Adrenal gland (tissue), 12 donors: ENCODE data around the gene CRYGC. TPM values are rescaled to one million over a fixed set of nuclear protein-coding genes. Genes with fewer than 3 reads are reported as not detected.

ENCODE experiments used
- DNase-seq, 7 donors: peaks; one replicate each; pipeline ENCODE4 v3.0.0-alpha.2; 2019 to 2020
- H3K27ac ChIP-seq, 5 donors: fragments of 200-600 bp; sonication (generic) in 4 of 5; 1 replicate in 3 of 5; 2 replicates in 2 of 5; pipeline versions ENCODE4 v1.5.1 to v1.8.0; 2016 to 2020; ENCODE audit warnings: mild to moderate bottlenecking in 1 of 5
- H3K27me3 ChIP-seq: fragments of 200-600 bp; 2 replicates; pipeline ENCODE4 v1.8.0; 2021
- H3K36me3 ChIP-seq, 2 donors: fragments of 200-600 bp; replicated peaks in 1 of 2; 1 replicate in 1 of 2; 2 replicates in 1 of 2; pipeline versions ENCODE4 v1.5.1 to v1.8.0; 2018 to 2022
- H3K4me1 ChIP-seq, 2 donors: fragments of 200-600 bp; replicated peaks in 1 of 2; 1 replicate in 1 of 2; 2 replicates in 1 of 2; pipeline versions ENCODE4 v1.5.1 to v1.8.0; 2018 to 2021
- H3K4me3 ChIP-seq, 4 donors: fragments of 200-600 bp; sonication (generic) in 3 of 4; one replicate each; pipeline ENCODE4 v1.5.1; 2016 to 2018
- H3K9me3 ChIP-seq, 3 donors: fragments of 200-600 bp; sonication (generic) in 1 of 3; replicated peaks in 1 of 3; 1 replicate in 2 of 3; 2 replicates in 1 of 3; pipeline versions ENCODE4 v1.5.1 to v1.8.0; 2016 to 2021
- POLR2A ChIP-seq, 2 donors: fragments of 450-650 bp; IDR thresholded peaks; one replicate each; pipeline ENCODE4 v1.6.1; 2017; ENCODE audit warnings: antibody characterized with exemption in 2 of 2, mild to moderate bottlenecking in 2 of 2, moderate library complexity in 1 of 2
- WGBS, 4 donors: extraction: QIAGEN DNeasy Blood & Tissue Kit in 2 of 4; methylation state at CpG; one replicate each; pipeline versions ENCODE4 v1.1.5 to v1.1.7; 2013 to 2017; 5-methylcytosine and 5-hydroxymethylcytosine counted together
- intact Hi-C, 2 donors: fragments of 100-400 bp; cut with DNase I; formaldehyde crosslinking; loops; one replicate each; pipeline versions ENCODE4 v1.14.1 to v1.15.0; 2022 to 2023
- polyA plus RNA-seq, 3 donors: library from polyadenylated mRNA; stranded (reverse); fragments of 200-250 nt in 2 of 3; fragments of 350-450 nt in 1 of 3; fragmentation: Illumina TruSeq in 1 of 3; extraction: RNeasy Lipid Tissue Mini Kit (QIAGEN cat#74804) in 1 of 3; gene quantifications; one replicate each; pipeline ENCODE4 v1.2.3, GENCODE V29; 2013 to 2014
- total RNA-seq, 9 donors: library from RNA; depleted of rRNA in 4 of 9; stranded (reverse); fragments of >200 nt in 4 of 9; fragments of 120-200 nt in 1 of 9; fragmentation: NEBNext Ultra II Directional in 1 of 9; extraction: Animal tissue kit (Norgen Biotek cat#: 25700) in 1 of 9; gene quantifications; one replicate each; pipeline versions ENCODE4 v1.1.0 to v1.2.4, GENCODE V29; 2013 to 2023
- TF ChIP-seq, protein P1 (sequence below), 6 experiments: fragments of 450-650 bp in 4 of 6; fragments of 200-600 bp in 2 of 6; sonication (generic) in 1 of 6; IDR thresholded peaks; 1 replicate in 5 of 6; 2 replicates in 1 of 6; pipeline versions ENCODE4 v1.5.1 to v1.8.0; 2016 to 2021; ENCODE audit warnings: antibody characterized with exemption in 6 of 6, mild to moderate bottlenecking in 2 of 6, moderate library complexity in 1 of 6
- donor health status: healthy with polysubstance abuse.
- donor health status: Bipolar disorder and iron deficiency.
- donor health status: DM: yes; HTN: yes; CAD: no.
- donor health status: DM: no; HTN: no; CAD: no.
- donor health status: DM: no; HTN: no; CAD: no.
- donor health status: DM: yes; HTN: yes; CAD: no.

Gene CRYGC
- total and polyA plus RNA-seq, 12 donors, result not detected

DNA sequence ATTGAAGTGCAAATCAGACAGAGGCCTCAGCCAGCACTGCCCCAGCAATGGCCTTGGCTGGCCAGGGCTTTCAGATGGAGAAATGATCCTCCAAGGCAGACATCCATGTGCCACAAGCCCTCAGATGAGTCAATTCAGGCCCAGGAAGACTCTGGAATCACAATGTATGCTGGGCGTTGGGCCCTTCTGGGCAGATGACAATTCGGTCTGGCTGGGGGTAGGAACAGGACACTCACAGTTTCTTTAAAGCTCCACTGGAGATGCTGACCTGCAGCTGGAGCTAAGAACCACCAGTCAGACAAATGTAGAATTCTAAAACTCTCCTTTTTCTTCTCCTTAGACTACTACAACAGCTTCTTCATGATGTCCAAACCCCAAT lies 7.1 kb upstream of the CRYGC start:
- no peak for TF ChIP-seq POLR2A (IDR thresholded peaks at IDR 0.05)
- TF ChIP-seq, protein P1, sequence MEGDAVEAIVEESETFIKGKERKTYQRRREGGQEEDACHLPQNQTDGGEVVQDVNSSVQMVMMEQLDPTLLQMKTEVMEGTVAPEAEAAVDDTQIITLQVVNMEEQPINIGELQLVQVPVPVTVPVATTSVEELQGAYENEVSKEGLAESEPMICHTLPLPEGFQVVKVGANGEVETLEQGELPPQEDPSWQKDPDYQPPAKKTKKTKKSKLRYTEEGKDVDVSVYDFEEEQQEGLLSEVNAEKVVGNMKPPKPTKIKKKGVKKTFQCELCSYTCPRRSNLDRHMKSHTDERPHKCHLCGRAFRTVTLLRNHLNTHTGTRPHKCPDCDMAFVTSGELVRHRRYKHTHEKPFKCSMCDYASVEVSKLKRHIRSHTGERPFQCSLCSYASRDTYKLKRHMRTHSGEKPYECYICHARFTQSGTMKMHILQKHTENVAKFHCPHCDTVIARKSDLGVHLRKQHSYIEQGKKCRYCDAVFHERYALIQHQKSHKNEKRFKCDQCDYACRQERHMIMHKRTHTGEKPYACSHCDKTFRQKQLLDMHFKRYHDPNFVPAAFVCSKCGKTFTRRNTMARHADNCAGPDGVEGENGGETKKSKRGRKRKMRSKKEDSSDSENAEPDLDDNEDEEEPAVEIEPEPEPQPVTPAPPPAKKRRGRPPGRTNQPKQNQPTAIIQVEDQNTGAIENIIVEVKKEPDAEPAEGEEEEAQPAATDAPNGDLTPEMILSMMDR (IDR thresholded peaks at IDR 0.05), result no peak
- Histone ChIP-seq H3K27me3 (no peaks in the 10 kb centered on the region), H3K4me1 (no peaks in the 10 kb centered on the region), H3K4me3 (no peak overlapping the region), H3K36me3 (no peaks in the 10 kb centered on the region), H3K9me3 (no peaks in the 10 kb centered on the region), H3K27ac (no peak overlapping the region)
- intact Hi-C loops, result no loop called here
- DNase-seq, result no peak
- WGBS, 4 donors, result 84 to 100% (median 91%) methylated on average over 1 to 2 of the region's 2 CpGs

DNA sequence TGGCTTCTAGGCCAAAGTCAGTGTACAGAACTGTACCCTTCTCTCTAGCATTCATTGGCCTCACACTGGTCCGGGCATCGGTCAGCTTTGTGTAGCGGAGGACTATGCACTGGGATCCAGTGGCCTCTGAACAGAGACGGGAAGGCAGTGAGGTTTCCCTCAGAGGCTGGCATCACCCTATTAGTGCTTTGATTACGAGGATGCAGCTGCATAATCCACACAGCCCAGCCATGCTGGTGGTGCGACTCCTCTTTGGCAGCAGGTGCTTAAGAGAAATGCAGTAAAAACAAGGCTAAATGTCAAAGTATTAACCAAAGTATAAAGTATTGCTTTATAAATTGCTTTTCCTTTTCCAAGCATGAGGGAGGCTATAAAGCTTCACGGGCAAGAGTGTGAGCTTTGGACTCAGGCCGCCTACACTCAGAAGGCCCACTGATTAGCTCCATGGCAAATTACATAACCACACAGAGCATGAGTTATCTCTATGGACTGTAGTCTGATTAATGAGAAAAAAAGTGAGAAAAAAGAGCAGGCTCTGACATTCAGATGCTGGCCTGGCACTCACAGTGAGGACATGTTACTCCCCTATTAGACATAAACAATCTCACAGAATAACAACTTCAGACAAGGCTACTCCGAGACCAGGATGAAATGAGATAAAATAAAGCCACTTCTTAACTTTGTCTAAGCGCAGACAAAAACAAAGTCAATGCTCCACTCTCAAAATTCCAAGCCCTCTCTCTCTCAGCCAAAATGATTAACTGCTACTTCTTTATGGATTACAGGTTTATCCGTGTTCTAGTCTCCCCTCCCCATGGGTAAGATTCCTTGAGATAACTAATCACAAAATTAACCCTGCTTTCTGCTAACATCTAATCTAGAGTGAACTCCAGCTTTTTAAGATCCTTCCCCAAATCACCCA lies 6.4 kb upstream of the CRYGC start:
- H3K4me1 ChIP-seq, result no peaks in the 10 kb centered on the region
- no peak overlapping the region for H3K27ac ChIP-seq
- no peaks in the 10 kb centered on the region for H3K27me3 ChIP-seq
- no peak for DNase-seq
- H3K9me3 ChIP-seq, result no peaks in the 10 kb centered on the region
- H3K4me3 ChIP-seq, result no peak overlapping the region
- intact Hi-C loops, result no loop called here
- WGBS, 4 donors, result 85 to 88% (median 85%) methylated on average over 11 of the region's 11 CpGs
- H3K36me3 ChIP-seq, result no peaks in the 10 kb centered on the region
- TF ChIP-seq, protein P1 (IDR thresholded peaks at IDR 0.05), result no peak
- TF ChIP-seq POLR2A (IDR thresholded peaks at IDR 0.05), result no peak

DNA sequence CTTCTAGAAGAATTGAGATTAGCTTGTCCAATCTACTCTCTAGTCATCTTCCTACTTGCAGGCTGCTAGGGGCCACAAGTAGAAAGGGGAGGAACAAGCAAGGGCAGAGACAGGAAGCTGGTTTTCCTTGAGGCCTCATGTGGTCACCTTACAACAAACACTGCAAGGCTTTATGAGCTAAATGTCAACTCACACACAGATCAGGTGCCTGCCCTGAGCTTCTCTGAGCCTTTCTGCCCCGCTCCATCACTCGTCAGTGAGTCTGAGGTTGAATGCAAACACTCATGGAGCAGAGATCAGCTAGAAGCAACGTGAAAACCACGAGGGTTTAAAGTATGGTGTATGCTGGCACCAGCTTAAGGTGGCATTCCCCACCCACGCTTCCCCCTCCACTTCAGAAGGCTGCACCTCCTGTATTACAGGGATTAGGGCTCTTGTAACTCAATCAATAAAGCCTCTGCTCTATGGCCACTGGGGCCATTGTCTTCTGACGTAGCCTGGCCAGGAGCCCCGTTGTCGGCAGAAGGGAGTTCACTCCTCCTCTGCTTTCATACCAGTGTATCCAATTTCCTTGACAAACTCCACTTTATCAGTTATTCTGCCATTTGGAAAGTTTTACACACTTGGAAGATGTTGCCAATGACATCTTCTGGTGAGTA lies 5.4 kb upstream of the CRYGC start:
- Histone ChIP-seq H3K4me3 (no peak overlapping the region), H3K27me3 (no peaks in the 10 kb centered on the region), H3K27ac (no peak overlapping the region), H3K9me3 (no peaks in the 10 kb centered on the region), H3K36me3 (no peaks in the 10 kb centered on the region), H3K4me1 (no peaks in the 10 kb centered on the region)
- DNase-seq, result no peak
- TF ChIP-seq, protein P1 (IDR thresholded peaks at IDR 0.05), result no peak
- no peak for TF ChIP-seq POLR2A (IDR thresholded peaks at IDR 0.05)
- intact Hi-C loops, result no loop called here
- WGBS, 4 donors, result 43 to 51% (median 47%) methylated on average over 7 to 8 of the region's 8 CpGs

DNA sequence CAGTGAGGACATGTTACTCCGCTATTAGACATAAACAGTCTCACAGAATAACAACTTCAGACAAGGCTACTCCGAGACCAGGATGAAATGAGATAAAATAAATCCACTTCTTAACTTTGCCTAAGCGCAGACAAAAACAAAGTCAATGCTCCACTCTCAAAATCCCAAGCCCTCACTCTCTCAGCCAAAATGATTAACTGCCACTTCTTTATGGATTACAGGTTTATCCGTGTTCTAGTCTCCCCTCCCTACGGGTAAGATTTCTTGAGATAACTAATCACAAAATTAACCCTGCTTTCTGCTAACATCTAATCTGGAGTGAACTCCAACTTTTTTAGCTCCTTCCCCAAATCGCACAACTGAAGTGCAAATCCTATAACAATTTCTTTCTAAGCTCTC lies 1.1 kb upstream of the CRYGC start:
- 83 to 87% (median 86%) methylated on average over 6 of the region's 6 CpGs for WGBS, 4 donors
- H3K9me3 ChIP-seq, result no peaks in the 10 kb centered on the region
- TF ChIP-seq, protein P1 (IDR thresholded peaks at IDR 0.05), result no peak
- no peak for TF ChIP-seq POLR2A (IDR thresholded peaks at IDR 0.05)

More for the DNA sequence above, 1.1 kb upstream of the CRYGC start:
- Histone ChIP-seq H3K27ac (no peak overlapping the region), H3K36me3 (no peaks in the 10 kb centered on the region), H3K27me3 (no peaks in the 10 kb centered on the region), H3K4me1 (no peaks in the 10 kb centered on the region), H3K4me3 (no peak overlapping the region)
- DNase-seq, result no peak
- intact Hi-C loops, result no loop called here
